ENCODE results near the gene TRIM31.
"Not testable (repeated sequence)": the region's sequence is repeated elsewhere in the genome, so short reads cannot be mapped to it uniquely, and the experiment has no call there.

TRIM31 gene

DNA sequence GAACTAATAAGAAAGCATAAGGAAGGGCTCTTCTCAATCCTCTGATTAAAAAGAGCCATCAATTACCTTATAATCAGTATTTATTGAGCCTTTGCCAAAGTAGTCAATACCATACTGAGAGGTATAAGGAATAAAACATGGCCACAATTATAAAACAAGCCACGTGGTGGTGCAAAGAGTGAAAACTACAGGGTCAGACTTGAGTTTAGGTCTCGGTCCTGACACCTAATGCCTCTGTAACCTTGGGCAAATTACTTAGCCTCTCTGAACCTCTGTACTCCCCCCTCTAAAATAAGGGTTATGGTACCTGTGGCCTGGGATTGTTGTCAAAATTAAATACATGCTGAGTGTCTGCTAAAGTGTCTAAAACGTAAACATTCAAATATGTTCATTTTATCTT is 36.3 kb upstream of the TRIM31 start:
- no peak for DNase-seq (ENCODE audit: low spot score)

DNA sequence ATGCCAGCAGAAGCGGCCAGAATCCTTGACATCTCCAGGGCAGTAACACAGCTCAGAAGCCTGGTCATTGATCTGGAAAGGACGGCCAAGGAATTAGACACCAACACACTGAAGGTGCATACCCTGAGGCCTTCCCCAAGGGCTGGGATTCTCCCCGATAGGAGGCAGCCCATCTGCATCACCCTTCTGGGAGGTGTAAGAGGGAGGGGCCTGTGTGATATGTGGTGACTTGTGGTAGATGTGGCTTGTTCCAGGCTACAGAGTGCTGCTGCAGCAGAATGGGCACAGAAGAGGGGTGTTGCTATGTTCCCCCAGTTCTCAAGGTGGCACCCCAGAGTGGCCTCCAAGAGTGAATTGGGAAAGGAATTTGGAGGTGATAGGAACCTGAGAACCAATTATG is 34.2 kb upstream of the TRIM31 start:
- DNase-seq (ENCODE audit: low spot score) = no peak

DNA sequence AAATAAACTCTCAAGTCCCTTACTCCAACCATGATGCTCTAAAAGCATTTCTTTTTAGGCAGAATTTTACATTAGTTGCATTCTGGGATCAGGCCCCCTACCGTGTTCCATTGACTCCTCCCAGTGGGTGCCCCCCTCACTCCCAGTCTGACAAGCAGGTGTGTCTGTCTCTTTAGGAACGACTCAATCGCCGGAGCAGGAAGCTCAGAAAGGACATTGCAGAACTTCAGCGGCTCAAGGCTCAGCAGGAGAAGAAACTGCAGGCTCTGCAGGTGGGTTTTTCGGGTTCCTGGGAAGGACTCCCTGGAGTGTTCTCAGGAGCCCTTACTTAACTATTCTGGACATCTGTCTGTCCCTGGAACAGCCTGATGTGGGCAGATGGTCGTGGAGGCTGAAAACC is 32.9 kb upstream of the TRIM31 start:
- no peak for DNase-seq (ENCODE audit: low spot score)

DNA sequence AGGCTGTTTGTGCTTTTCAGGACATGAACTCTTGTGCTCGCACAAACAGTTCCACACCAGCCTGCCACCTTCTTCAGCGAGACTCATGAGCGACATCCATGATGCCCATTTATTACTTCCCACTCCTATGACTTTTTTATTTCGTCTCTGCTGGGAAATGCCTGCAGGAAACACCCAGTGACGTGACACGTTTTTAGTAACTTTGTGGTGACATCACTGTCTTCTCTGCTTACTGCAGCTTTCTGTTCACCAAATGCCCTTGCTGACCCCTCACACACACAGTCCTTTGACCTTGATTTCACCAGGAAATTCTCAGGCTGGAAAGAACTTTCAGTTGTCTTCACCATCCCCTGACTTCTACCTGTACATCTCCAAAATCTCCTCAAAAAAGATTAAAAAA is 31.9 kb upstream of the TRIM31 start:
- no peak for DNase-seq (ENCODE audit: low spot score)

DNA sequence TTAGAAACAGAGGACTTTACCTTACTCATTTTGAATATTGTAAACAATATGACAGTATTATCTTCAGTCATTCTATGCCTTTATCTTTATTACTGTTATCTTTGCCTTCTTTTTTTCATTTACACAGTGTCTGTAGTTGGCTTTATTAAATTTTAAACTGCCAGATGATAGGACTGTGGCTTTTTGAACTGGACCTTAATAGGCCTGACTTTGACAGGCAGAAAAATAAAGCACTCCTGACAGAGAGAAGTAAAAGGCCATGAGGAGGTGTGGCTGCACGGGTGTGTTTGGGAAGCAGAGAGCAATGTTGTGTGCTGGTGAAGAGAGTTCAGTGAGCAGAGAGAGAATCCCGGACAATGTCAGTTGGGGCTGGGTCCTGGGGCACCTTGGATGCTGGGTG is 30.9 kb upstream of the TRIM31 start:
- no peak for DNase-seq (ENCODE audit: low spot score)

DNA sequence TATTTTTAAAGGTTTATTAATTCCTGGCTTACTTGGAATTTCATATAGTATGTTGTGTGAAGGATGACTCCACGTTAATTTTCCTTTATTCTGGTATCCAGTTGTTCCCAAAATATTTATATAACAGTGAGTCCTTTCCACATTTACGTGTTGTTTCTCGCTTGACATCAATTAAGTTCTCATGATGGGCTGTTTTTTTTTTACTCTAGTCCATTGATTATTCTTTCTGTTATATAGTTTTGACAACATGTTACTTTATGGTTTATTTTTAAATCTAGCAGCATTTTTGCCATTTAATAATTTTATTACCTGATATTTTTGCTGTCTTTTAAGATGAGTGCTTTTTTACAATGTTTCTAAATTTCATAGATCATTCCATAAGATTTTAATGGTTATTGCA is 29.8 kb upstream of the TRIM31 start:
- no peak for DNase-seq (ENCODE audit: low spot score)

DNA sequence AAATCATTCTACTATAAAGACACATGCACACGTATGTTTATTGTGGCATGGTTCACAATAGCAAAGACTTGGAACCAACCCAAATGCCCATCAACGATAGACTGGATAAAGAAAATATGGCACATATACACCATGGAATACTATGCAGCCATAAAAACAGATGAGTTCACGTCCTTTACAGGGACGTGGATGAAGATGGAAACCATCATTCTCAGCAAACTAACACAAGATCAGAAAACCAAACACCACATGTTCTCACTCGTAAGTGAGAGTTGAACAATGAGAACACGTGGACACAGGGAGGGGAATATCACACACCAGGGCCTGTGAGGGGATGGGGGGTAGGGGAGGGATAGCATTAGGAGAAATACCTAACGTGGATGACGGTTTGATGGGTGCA is 27.4 kb upstream of the TRIM31 start:
- DNase-seq (ENCODE audit: low spot score) = not testable (repeated sequence)

DNA sequence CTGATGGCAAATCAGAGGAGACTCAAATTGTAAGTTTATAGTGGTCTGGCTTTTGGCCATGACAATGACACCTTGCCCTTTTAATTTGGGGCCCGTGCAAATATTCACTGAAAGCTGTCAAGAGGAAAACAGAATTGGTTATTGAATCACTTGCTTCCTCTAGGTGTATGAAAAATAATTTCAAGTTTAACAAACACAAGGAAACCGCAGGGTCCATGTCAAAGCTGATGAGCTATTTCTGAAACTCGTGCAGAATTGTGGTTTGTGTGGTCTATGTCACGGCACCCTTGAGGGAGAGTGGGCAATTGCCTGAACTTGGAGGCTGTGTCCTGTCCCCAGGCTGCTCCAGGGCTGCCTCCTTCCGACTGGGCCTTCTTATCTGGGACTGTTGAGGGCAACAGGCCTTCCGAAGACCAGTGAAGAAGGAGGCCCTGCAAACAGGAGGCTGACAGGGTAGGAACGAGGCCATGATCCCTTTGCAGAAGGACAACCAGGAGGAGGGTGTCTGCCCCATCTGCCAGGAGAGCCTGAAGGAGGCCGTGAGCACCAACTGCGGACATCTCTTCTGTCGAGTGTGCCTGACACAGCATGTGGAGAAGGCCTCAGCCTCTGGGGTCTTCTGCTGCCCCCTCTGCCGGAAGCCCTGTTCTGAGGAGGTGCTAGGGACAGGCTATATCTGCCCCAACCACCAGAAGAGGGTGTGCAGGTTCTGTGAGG is 23.8 kb upstream of the TRIM31 start:
- no peak for DNase-seq (ENCODE audit: low spot score)

DNA sequence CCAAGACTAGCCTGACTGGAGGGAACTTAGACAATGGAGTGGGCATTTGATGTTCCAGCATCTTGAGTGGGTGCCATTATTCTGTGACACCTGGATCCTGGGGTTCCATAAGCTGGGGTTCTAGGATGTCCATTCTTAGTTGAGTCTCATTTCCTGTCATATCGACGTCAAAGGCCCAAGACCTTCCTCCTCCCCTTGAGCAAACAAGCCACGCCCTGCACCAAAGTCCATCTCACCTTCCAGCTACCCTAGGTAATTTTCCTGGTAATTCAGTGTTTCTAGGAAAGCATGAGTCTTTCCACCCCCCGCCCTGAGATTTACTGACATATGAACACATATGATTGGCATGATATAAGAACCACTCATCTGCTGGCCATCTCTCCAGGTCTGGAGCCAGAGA is 22.9 kb upstream of the TRIM31 start, which contains the start of gene TRIM40:
TRIM40 (plus strand) TSS at position 384 of the 400 bp plus-strand sequence. CDS start 897 bp downstream, outside the sequence.
- no peak for DNase-seq (ENCODE audit: low spot score)

DNA sequence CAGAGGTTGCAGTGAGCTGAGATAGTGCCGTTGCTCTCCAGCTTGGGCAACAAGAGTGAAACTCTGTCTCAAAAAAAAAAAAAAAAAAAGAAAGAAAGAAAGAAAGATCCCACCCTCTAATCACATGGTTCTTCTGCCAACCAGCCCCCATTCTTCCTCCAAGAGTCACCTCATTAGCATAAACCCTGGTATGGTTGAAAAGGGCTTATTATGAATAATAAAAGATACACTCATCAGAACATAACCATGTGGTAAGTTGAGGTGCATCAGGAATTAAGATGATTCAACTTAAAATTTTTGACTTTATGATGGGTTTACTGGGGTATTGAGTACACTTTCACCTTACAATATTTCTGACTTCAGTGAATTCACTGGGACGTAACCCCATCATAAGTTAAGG is 22.3 kb upstream of the TRIM31 start:
- no peak for DNase-seq (ENCODE audit: low spot score)

DNA sequence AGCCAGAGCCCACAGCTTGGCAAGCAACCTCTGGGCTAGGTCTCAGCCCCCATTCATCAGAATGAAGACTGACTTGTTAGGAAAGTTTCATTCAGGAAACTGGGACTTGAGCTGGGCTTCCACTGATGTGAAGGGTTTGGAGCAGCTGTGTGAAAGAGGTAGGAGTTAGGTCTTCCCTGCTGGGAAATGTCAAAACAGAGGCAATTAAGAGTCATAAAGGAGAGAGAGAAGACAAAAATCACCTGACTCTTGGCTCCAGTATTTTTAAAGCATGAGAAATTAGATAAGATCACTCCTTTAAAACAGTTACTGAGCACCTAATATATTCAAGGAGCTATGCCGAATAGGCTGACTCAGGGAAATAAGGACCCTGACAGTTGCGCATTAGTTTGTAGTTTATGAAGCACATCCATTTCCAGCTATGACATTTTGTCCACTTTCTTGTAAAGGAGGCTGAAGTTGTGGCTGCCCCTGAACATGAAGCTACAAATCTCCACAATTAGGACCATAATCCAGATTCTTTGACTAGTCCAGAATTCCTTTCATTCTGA is 19.1 kb upstream of the TRIM31 start:
- DNase-seq (ENCODE audit: low spot score) = no peak

DNA sequence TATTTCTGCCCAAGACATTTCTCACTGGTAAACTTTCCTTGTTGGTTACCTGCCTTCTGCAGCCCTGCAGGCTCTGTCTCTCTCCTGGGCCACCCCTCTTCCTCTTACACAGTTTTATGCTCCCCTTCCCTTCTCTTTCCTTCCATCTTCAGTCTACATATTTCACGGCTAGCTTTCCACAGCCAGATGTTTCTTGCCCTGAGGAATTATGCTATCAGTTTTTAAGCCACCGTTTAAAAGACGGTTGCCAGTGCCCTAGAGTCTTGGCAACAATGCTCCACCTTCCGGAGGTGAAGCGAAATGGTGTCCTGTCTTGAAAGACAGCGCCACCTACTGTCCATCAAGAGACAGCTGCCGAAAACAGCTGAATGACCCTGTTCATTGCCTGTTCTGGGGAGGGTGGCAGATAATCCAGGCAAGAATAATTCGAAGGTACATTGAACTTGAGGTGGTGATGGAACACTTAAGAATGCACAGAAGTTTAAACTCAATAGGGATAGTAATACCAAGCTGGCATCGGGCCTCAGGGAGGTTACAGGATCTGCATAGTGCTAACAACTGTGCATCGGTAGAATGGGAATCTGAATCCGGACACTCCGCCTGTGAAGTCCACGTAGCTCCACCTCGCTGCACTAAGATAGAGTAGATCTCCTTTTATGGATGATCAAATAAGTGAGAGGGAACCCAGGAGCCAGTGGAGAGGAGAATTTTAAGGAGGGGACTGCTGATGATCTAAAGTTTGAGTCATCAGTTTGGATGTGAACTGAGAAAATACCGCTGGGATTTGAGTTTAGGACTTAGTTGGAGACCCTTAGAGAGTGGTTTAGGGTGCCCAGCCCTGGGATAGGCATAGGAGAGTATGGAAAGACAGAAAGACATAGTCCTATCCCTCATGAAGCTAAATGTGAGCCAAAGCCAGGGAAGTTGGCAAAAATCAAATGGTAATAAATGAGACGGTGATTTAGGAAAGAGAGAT is 18.3 kb upstream of the TRIM31 start:
- peak; percentile 94 for DNase-seq (ENCODE audit: low spot score)

DNA sequence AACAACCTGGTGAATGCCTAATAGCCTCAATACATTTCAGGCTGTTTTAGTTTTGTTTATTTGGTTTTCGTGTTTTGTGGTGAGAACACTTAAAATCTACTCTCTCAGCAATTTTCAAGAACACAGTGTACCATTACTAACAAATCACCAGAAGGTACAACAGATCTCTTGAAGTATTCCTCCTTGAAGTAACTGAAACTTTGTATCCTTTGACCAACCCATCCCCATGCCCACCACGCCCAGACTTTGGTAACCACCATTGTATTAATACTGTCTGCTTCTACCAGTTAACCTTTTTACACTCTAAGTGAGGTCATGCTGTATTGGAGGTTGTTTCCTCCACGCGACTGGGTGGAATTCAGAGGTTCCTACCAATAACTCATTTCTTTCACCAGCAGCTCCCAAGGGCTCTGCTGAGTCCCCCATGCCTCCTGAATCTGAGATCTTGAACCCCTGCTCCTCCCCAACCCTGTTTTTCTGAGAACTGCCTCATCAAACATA is 17.3 kb upstream of the TRIM31 start:
- no peak for DNase-seq (ENCODE audit: low spot score)

DNA sequence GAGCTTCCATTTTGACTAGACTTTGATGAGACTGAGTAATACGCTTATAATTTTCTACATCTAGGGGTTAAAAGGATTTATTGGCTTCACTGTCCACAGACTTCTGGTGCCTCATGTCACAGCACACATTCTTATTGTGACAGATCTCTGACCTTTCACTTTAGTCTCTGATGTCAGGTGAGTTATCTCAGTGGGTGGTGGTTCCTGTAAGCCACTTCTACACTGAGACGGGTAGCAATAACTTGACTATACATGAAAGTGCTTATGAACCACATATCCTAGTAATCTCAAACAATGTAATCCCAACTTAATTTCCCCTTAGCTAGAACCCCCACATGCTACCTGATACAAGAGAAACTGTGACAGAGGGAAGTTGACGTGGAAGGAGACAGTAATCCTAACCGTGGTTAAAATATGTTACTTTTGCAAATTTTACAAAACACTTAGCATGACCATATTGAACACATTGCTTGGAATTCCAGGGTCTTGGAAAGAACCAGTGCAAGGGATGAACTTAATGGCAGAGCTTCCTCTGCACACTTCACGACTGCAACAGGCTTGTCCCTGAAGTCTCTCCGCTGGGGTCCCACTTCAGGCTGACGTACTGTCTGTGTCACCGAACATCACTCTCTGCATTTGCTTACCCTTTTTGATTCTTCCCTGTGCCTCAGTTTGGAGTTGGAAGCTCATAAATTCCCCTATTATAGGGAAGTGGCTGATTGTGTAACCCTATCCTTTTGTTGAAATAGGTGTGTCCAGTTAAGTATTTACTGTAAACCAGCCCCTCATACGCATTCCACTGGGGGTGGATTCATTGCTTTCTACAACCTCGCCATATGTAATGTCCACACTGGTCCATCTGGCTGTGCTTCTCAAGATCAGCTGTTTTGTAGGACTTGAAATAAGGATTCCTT is 16.6 kb upstream of the TRIM31 start:
- no peak for DNase-seq (ENCODE audit: low spot score)

DNA sequence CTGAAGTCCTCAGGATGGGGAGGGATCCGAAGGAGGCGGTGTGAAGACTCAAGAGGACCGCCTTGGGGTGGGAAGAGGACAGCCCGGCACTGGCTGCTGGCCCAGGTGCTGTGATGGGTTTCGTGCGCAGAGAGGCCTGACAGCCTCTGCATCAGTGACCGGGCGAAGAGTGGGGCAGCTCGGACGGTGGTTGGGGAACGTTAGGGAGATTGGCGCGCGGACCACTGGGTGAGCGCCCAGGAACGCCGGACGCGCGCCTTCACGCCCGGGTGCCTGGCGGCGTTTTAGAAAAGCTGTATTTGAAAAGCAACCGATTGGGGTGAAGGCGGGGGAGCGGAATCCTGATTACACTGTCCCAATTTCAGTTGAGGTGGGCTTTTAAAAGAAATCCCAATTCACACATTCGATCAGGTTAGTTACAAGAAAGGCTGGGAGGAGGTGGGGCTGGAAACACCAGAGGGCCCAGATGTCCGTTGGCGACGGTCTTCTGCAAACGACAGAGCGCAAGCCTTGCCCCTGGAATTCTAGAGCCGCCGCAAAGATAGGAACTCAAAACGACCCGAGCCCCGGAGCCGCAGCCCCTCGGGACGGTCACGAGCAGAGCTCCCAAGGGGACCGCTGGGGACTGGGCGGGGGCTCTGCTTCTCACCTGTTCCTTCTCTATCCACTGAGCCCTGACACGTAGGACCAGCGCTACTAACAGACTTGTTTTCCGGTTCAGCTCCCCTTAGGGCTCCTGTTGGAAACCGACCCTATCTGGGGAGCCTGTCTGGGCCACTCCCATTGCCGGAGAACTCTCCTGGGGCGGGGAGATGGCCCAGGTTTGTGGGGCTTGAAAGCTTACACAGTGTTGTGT is 14.6 kb upstream of the TRIM31 start:
- DNase-seq (ENCODE audit: low spot score) = no peak

DNA sequence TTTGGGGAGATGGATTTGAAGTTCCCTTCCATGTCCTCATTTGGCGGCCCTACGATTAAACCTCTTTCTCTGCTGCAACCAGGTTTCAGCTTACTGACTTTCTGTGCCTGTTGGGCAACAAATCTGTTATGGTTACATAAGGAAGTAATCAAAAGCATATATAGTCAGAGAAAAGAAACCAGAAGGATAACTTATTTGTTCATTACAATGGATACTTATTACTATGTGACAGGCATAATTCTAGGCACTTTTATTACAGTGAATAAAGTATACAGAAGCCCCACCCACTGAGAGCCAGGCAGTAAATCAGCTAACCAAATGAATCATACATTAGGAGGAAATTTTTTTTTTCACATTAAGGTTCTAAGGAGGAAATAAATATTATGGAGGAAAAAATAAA is 9.6 kb upstream of the TRIM31 start:
- DNase-seq (ENCODE audit: low spot score) = no peak

DNA sequence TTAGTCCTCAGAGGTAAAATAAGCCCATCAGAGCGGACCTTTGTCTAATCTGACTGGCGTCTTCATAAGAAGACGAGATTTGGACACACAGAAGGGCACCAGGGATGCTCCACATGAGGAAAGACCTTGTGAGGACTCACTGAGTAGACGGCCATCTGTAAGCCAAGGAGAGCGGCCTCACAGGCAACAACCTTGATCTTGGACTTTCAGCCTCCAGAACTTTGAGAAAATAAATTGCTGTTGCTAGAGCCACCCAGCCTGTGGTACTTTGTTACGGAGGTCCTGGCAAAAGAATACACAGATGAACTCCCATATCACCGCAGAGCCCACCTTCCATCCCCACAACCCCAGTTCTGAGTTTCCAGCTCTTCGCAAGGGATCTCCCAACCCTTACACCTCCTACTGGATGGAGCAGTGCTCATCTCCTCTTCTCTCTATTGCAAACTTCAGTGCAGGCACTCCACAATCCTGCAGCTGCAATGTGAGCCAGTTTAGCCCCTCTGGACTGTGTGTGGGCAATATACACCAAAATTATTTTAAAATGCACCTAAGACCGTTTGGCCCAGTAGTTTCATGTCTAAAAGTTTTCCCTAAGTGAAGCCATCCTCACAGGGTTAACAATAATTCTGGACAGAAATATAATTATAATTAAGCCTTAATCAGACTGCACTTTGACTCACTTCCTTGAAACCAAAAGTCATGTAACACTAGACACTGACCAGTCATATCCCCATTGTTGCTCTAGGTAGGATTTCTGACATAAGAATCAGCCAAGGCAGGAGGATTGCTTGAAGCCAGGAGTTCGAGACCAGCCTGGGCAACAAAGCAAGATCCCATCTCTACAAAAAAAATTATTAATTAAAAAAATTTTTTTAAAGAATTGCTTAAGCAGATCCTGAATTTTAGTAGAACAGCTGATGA is 8.8 kb upstream of the TRIM31 start:
- DNase-seq (ENCODE audit: low spot score) = no peak

DNA sequence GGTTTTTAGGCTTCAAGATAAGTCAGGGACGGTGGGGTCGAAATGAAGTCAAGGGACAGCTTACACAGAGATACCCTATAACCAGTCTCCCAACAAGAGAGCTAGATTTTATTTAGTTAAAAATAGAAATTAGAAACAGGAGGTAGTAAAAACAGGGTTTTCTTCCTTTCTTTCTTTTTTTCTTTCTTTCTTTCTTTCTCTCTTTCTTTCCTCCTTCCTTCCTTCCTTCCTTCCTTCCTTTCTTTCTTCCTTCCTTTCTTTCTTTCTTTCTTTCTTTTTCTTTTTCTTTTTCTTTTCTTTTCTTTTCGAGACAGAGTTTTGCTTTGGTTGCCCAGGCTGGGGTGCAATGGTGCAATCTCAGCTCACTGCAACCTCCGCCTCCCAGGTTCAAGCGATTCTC is 5.8 kb upstream of the TRIM31 start:
- DNase-seq (ENCODE audit: low spot score) = not testable (repeated sequence)

DNA sequence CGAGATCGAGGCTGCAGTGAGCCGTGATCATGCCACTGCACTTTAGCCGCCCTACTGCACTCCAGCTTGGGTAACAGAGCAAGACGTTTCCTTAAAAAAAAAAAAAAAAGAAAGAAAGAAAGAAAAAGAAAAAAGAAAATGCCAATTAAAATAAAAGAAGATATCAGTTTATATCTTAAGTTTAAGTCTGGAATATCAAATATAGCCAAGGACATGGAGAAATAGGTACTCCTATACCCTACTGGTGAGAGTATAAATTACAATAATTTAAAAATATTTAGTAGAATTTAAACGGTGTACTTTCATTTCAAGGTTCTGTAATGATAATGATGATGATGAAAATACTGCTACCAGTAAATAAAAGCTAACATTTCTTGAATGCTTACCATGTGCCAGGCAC is 3.8 kb upstream of the TRIM31 start:
- no peak for DNase-seq (ENCODE audit: low spot score)

DNA sequence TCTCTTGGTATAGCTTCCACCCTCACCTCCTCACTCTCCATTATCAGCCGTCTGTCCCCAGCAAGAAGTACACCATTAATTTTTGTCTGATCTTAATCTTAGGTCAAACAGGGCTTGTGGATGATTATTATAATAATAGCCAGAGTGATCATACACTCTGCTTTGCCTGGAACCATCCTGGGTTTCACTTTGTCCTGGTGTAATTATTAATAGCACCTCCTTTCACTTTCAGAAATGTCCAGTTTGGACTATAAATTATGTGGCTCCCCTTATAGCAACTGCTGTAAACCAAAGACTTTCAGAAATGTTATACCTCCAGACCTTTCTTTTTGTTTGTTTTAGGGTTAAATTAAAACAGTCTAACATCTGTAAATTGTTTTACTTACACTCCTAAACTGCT is 951 bp upstream of the TRIM31 start:
- DNase-seq (ENCODE audit: low spot score) = no peak

Measured in COLO829 (cell line).